K562 (cell line): ENCODE results near the gene GPX1. TPM values are rescaled to one million over a fixed set of nuclear protein-coding genes. Genes with fewer than 3 reads are reported as not detected.

Experiments used
- BDP1 ChIP-seq: IDR thresholded peaks from 3 replicates; pipeline ENCODE4 v1.6.1; 2011; ENCODE audit not compliant: insufficient read length, insufficient read depth
- CTBP1 ChIP-seq: fragments of 450-650 bp; IDR thresholded peaks from 2 replicates; pipeline ENCODE4 v1.6.1; 2016; ENCODE audit warnings: borderline replicate concordance
- ELF1 ChIP-seq: fragments of 200-800 bp; sonication (Bioruptor generic); IDR thresholded peaks from 2 replicates; pipeline ENCODE4 v1.6.1; 2016; ENCODE audit warnings: missing genetic modification characterization, missing compliant biosample characterization
- NEUROD1 ChIP-seq: fragments of 150-350 bp; IDR thresholded peaks from 2 replicates; pipeline ENCODE4 v1.6.1; 2014; ENCODE audit warnings: borderline replicate concordance, low read length, low read depth; ENCODE audit not compliant: partially characterized antibody
- NFRKB ChIP-seq: fragments of 450-650 bp; IDR thresholded peaks from 2 replicates; pipeline ENCODE4 v1.6.1; 2016; ENCODE audit warnings: low read depth
- PCBP1 ChIP-seq: fragments of 200-400 bp; formaldehyde crosslinking; IDR thresholded peaks from 2 replicates; pipeline ENCODE4 v1.6.1; 2018; ENCODE audit warnings: mild to moderate bottlenecking, low read depth, low read length; ENCODE audit not compliant: poor library complexity, severe bottlenecking
- POLR2A ChIP-seq: fragments of 450-650 bp; conservative IDR thresholded peaks from 2 replicates; pipeline ENCODE4 v1.6.1; 2016
- TCF3 ChIP-seq: sonication (generic); formaldehyde crosslinking; IDR thresholded peaks from 2 replicates; pipeline ENCODE4 v1.4.0; 2020; ENCODE audit warnings: mild to moderate bottlenecking, missing genetic modification reagents
- ZC3H11A ChIP-seq: IDR thresholded peaks from 2 replicates; pipeline ENCODE4 v1.6.1; 2012; ENCODE audit warnings: low read depth, low read length, improper control_type of control experiment
- polyA plus RNA-seq, 8 experiments: library from polyadenylated mRNA; depleted of rRNA in 4 of 8; stranded (reverse) in 5 of 8; unstranded in 3 of 8; fragments of >200 nt; fragmentation: Nextera tagmentation in 2 of 8; fragmentation: Illumina TruSeq in 1 of 8; extraction: Ambion mirVana in 2 of 8; extraction: Trizol in 1 of 8; gene quantifications; 2 replicates each; pipeline versions ENCODE4 v1.2.1 to v1.2.3, GENCODE V29; 2011 to 2014; ENCODE audit warnings: inconsistent platforms in 1 of 8, missing spikeins in 1 of 8
- total RNA-seq, 7 experiments: library from RNA; depleted of rRNA in 6 of 7; stranded (reverse); fragments of >200 nt in 6 of 7; fragmentation: Illumina TruSeq in 2 of 7; extraction: Trizol in 2 of 7; gene quantifications; 2 replicates each; pipeline versions ENCODE4 v1.2.1 to v1.2.3, GENCODE V29; 2011 to 2021; ENCODE audit warnings: low replicate concordance in 1 of 7
- TF ChIP-seq, protein P1 (sequence below), 2 experiments: fragments of 250-450 bp in 1 of 2; fragments of 450-650 bp in 1 of 2; sonication (Bioruptor Pico) in 1 of 2; IDR thresholded peaks; 2 replicates each; pipeline versions ENCODE4 v1.6.1 to v1.8.0; 2016 to 2021; ENCODE audit warnings: mild to moderate bottlenecking in 2 of 2, moderate library complexity in 2 of 2, missing compliant biosample characterization in 1 of 2, missing genetic modification characterization in 1 of 2
- TF ChIP-seq, protein P2 (sequence below): sonication (generic); formaldehyde crosslinking; IDR thresholded peaks from 2 replicates; pipeline ENCODE4 v1.8.0; 2022; ENCODE audit warnings: mild to moderate bottlenecking, low read depth, missing genetic modification reagents
- TF ChIP-seq, protein P3 (sequence below): fragments of 250-450 bp; sonication (Bioruptor Pico); IDR thresholded peaks from 2 replicates; pipeline ENCODE4 v1.5.0; 2021; ENCODE audit warnings: mild to moderate bottlenecking, moderate library complexity

GPX1 gene
- total and polyA plus RNA-seq, 9 of the 15 experiments (the other 6 are each of a cell fraction or from before 2014, with no cell fraction given): 0.08 to 1.3 (median 0.21) TPM; not detected in 5

DNA sequence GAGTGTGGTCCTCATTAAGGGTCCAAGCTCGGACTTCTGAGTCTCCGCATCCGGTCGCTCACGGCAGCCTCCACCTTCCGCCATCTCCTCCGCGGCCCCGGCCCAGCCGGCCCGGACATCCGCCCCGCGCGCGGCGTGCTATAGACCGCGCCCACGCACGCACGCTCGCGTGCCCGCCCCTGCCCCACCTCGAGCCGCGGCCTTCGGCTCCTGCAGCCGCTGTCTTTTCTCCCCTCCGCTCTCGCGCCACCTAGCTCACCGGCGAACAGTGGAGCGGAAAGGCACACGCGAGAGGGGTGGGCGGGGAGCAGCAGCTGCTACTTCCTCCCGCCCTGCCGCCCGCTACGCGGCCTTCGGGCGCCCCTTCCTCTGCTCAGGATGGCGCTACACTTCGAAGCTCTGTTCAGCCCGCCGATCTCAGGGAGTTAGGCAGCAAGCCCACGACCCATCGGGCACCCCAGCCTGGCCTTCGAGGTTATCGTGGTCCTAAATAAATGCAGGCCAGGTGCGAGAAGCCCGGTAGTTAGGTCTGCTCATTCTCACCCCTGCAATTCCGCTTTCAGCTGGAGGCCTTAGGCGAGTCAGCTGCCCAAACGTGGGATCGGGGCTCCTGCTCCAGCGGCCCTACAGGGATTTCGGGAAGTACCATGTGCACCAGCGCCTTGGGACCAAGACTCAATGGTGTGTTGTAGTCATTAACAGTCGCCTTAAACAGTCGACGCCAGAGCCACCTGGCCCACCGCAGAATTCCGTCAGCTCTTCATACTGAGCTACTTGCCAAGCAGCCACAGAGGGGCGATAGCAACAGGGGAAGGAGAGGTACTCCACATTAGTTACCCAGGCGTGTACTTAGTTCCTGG is 18.0 kb downstream of the GPX1 start, which contains the start of gene USP4 (continued):
- TF ChIP-seq, protein P1, sequence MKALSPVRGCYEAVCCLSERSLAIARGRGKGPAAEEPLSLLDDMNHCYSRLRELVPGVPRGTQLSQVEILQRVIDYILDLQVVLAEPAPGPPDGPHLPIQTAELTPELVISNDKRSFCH (CRISPR knock-in tag; IDR thresholded peaks at IDR 0.05): no peak
- TF ChIP-seq, protein P1 (tag; IDR thresholded peaks at IDR 0.05): peak; percentile 63; the same call in 1 of the 2 replicates
- TF ChIP-seq BDP1: no peak
- no peak for TF ChIP-seq ZC3H11A
- peak; percentile 35 for TF ChIP-seq TCF3 (CRISPR knock-in tag)
- peak; percentile 81 for TF ChIP-seq POLR2A
- TF ChIP-seq NFRKB: peak; percentile 25; the same call in 1 of the 2 replicates
- TF ChIP-seq, protein P2, sequence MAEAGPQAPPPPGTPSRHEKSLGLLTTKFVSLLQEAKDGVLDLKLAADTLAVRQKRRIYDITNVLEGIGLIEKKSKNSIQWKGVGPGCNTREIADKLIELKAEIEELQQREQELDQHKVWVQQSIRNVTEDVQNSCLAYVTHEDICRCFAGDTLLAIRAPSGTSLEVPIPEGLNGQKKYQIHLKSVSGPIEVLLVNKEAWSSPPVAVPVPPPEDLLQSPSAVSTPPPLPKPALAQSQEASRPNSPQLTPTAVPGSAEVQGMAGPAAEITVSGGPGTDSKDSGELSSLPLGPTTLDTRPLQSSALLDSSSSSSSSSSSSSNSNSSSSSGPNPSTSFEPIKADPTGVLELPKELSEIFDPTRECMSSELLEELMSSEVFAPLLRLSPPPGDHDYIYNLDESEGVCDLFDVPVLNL (CRISPR knock-in tag): no peak
- TF ChIP-seq CTBP1: peak; percentile 84
- peak; percentile 66 for TF ChIP-seq PCBP1
- peak; percentile 27 for TF ChIP-seq NEUROD1
- peak; percentile 89 for TF ChIP-seq ELF1 (tag)
- TF ChIP-seq, protein P3, sequence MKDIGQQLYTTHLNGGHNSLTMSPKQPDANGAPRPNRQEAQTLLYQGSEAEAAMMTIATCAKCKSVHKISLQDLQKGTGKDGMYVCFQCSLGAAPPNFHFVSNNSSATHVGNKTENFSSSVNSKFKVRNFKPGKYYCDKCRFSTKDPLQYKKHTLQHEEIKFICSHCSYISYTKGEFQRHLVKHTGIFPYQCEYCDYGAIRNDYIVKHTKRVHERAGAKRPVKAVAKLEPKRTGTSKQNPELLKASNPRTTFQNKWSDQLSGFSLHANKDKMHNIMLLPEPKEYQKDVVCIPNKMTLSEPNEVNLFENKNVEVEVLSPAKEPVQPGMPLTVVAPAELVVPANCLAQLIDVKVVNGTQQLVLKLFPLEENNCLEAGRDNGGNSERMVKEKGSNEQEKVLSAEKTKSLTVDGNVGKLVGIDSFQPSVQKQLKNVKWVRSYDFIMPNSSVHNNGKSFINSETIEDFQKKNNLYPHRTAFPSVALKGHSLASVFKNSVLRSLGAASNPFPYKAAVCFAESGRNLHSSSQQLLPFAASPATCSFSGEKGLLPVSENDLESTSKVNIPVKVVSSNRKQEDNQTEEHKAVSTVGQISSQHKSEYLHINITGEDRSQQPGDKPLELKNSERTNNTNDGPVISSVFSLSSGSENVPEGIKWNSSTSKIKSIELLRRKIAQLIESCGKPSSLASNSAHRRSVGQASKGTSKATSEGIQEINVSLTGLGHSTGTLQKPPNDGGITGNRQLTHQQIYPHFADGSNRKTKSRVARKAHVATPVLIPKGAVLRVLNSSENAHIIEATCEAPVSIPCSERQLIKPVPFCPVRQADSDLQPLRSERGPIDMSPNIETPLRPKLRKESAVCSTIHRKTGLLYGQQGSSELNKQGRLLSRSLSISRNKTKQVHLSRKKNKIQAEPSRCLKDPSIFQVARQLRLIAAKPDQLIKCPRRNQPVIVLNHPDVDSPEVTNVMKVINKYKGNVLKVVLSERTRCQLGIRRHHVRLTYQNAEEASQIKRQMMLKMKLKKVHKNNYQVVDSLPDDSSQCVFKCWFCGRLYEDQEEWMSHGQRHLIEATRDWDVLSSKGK (CRISPR knock-in tag): no peak
